ENCODE results near the gene NOX1.

Gene NOX1

DNA sequence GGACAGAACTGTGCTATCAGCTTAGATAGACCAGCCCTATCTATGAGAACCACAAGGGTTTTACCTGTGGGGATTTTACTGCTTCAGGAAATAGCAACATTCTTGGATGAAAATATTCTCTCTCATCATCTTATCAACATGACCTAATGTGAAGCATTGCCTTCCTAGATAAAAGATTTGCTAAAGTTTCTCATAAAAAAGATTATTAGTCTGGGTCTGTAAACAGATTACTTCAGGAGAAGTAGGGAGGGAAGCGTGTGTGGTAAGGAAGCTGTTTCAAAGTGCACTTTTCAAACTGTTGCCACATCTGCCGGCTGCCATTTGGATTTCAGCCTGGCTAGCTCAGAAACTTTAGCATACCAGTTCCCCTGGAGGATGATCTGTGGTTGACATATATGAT, at the start of gene NOX1:
Gene NOX1, minus strand, starts transcription at position 35 of the 400 bp plus-strand sequence. CDS start 220 bp downstream, outside the sequence.
- DNase-seq: no peak

GRCh38 chrX:100915562-100915961, 41.4 kb upstream of the NOX1 start:
- no peak for DNase-seq

- no peak for DNase-seq
Measured at GRCh38 chrX:100913111-100913510, 39.0 kb upstream of the NOX1 start.

- no peak for DNase-seq
Measured at GRCh38 chrX:100911731-100912130, 37.6 kb upstream of the NOX1 start.

GRCh38 chrX:100905620-100906019, 31.5 kb upstream of the NOX1 start:
- DNase-seq: no peak

DNA sequence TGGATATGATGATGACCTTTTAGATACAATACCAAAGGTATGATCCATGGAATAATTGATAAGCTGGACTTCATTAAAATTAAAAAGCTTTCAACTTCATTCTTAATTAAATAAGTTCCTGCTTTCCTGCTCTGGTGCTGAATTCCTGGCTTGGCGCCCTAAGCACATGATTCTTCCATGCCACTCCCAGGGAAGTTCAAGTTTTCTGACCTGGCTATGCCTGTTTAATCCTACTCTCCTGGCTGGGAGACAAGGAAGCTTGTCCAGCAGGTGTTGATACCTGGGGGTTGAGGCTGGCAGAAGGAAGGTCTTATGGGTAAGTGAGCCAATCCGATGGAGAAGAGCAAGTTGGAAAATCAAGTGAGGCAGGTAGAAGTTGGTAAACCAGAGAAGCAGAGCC, 30.3 kb upstream of the NOX1 start:
- DNase-seq: no peak

GRCh38 chrX:100895365-100896075, 21.4 kb upstream of the NOX1 start:
- DNase-seq: peak in 1 of 2 experiments; percentile 6

- DNase-seq: no peak
Measured at GRCh38 chrX:100883654-100884053, 9.5 kb upstream of the NOX1 start.

DNA sequence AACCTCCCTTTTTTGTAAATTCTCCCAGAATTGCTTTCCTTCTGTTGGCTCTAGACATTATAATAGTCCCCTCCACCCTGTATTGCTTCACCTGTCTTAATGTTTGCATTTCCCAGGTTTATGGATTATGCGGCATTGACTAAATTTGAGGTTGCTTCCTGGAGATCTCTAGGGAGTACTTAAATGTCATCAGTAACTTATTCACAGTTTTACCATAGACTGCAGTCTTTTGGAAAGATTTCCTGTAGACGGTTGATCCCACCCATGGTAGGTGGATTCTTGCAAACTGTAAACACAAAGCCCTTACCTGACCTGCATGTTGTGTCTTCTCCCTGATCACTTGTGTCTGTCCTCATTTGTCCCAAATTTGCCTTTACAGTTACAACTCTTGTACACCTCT, 6.2 kb upstream of the NOX1 start:
- DNase-seq: no peak

DNA sequence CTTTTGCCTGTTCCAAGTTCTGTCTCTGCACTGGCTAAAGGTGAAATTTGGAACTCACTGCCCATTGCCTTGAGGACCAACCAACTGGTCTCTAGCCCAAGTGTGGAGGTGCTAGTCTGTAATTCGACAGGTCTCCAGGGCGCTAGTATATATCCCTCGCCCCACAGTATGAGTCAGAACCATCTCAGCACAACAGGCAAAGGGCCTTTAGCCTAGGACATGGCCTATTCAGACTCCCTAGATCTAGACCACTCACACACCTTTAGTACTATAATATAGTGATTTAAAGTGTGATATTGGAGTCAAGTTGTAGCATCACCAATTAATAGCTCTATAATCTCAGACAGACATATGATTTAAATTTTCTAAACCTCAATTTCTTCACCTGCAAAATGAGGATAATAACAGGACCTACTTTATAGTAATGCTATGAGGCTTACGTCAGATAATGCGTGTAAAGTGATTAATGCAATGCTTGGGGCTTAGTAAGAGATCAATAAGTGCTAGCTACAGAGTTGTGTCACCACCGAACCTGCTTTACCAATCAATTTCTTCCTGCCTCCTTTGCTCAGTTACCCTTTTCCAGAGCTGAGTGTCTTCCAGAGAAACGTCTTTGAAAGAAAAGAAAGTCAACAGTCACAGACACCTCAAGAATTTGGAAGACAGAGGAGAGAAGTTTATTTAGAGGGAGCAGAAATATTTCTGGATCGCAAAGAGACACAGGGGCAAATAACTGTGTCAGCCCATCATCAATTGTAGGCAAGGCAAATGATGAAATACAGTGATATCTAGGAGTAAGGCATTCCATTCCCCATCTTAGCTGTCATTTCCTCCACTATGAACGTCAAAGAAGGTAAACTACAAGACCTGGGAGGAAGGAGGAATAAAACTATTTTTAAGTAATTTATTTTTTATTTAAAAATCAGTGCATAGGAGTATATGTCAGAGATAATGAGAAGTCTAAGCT, 2.3 kb downstream of the NOX1 start:
- no peak for DNase-seq

GRCh38 chrX:100870527-100870926, 3.6 kb downstream of the NOX1 start:
- no peak for DNase-seq

GRCh38 chrX:100868273-100868672, 5.9 kb downstream of the NOX1 start:
- no peak for DNase-seq

GRCh38 chrX:100864657-100865391, 9.3 kb downstream of the NOX1 start:
- no peak for DNase-seq

GRCh38 chrX:100863326-100863864, 10.8 kb downstream of the NOX1 start:
- no peak for DNase-seq

DNA sequence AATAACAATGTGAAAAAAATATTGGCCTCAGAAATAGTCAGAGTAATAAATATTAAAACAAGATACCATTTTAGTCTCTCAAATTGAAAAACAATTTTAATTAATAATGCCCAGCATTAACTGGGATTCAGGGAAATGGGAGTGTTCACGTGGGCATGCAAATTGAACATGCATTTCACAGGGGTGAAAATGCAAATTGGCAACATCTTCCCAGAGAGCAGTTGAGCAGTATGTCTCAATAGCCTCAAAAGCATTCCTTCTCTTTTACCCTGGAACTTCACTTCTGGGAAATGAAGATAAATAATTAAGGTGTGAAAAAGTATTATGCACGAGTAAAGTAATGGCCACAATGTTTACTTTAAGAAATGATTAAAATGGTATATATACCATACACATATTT, 21.3 kb downstream of the NOX1 start:
- DNase-seq: no peak

GRCh38 chrX:100850317-100850716, 23.8 kb downstream of the NOX1 start:
- no peak for DNase-seq

- DNase-seq: no peak
Measured at GRCh38 chrX:100831219-100831946, 42.8 kb downstream of the NOX1 start.

DNA sequence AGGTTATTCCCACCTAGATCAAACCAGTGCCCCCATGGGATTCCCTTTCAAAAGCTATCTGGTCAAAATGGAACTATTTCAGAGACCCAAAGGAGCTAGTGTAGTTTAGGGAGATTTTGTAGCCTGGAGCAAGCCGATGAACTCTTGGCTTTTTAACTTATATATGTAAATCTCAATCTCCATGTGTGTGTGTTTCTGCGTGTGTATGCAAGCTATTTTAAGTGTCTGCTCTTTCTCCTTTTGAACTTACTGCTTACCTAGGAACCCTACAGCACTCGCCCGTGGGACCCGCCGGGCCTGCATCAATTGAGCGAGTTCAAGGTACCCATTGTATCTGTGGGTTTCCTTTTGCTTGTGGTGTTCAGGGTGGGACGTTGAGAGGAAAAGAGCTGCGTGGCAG, 43.6 kb downstream of the NOX1 start:
- no peak for DNase-seq

GRCh38 chrX:100830143-100830542, 44.0 kb downstream of the NOX1 start:
- no peak for DNase-seq

GRCh38 chrX:100829730-100830129, 44.4 kb downstream of the NOX1 start:
- DNase-seq: no peak

DNA sequence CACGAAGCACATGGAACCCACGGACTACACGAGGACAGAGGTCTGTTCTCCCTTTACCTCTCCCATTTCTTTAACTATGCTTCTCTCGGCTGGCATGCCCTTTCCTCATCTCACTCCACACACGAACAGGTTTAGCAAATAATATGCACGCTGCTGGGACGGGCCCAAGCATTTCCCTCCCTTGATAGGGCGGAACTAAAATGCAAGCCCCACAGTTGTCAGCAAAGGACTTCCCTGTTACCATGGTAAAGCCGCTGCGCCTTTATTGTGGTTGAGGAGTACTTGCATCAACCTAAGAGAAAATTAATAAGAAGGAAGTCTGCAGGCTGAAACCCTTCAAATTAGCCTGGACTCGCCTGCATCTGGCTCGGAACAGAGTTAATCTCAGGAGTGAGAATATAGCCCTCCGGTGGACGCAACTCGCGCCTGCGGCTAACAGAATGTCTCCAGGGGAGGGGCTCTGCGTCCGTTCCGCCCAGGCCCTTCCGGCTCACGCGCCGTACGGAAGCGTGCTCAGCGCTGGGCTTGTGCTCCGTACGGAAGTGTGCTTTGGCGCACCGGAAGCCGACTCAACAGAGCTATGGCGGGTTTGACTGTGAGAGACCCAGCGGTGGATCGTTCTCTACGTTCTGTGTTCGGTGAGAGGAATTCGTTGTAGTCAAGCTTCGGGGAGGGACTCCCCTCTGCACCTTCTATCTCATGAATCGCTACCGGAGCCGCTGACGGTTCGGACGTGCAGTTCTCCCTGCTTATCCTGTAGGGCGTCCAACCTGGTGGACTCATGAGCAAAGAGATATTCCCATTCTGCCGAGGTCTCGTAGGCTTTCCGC, 54.1 kb downstream of the NOX1 start, which contains the start of gene CSTF2:
Gene CSTF2, plus strand, starts transcription at position 555 of the 830 bp plus-strand sequence. Its CDS starts 26 bp downstream, at position 581.
- peak; percentile 41 to 83 for DNase-seq

Measured in NCI-H446 (cell line).